KOPT-K1 (cell line): ENCODE results near the gene ERO1B.

ENCODE experiments used
- H3K27ac ChIP-seq: fragments of 200-600 bp; sonication (generic); 2 replicates; pipeline ENCODE4 v1.5.1; 2016; ENCODE audit warnings: antibody characterized with exemption, mild to moderate bottlenecking, low read depth, low read length; ENCODE audit not compliant: poor library complexity, severe bottlenecking
- H3K36me3 ChIP-seq: fragments of 200-600 bp; sonication (generic); 2 replicates; pipeline ENCODE4 v1.5.1; 2017; ENCODE audit warnings: antibody characterized with exemption, mild to moderate bottlenecking, low read length, moderate library complexity; ENCODE audit not compliant: insufficient read depth
- H3K9me3 ChIP-seq: fragments of 200-600 bp; sonication (generic); 2 replicates; pipeline ENCODE4 v1.5.1; 2017; ENCODE audit warnings: antibody characterized with exemption, low read length, mild to moderate bottlenecking; ENCODE audit not compliant: insufficient read depth, poor library complexity, severe bottlenecking

The ERO1B gene

DNA sequence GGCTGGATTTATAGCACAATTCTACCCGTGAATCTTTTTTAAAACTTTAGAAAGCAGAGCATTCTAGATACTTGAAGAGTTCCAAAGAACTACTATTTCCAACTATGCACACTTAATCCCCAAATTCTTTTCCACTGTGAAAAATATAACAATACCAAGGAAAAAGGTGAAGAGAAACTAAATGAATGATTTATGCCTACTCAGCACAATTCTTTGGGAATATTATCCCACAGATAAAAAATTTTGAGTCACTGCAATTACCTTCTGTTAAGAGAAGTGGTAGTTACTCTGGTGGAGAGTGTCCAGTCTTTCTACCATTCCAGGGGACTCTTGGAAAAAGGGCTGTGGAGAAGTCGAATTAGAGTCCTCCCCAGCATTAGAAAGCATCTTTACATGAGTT is 39.2 kb downstream of the ERO1B start:
- H3K27ac ChIP-seq, result no peak overlapping the region
- H3K9me3 ChIP-seq, result no peaks in the 10 kb centered on the region
- no peaks in the 10 kb centered on the region for H3K36me3 ChIP-seq

DNA sequence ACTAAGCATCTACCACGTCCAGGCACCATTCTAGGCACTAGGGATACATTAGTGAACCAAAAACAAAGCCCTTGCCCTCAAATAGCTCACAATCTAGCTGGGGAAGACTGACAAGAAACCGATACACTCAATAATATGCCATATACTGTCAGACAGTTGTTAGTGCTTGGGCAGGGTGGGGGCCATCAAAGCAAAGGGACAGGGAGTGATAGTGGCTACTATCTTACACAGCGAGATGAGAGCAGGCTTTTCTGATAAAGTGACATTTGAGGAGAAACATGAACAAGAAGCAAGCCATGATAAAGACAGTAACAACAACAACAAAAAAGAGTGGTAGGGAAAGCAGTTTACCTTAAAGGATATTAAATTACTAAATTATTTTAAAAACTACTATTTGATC is 41.1 kb downstream of the ERO1B start:
- Histone ChIP-seq H3K36me3 (no peaks in the 10 kb centered on the region), H3K9me3 (no peaks in the 10 kb centered on the region), H3K27ac (no peak overlapping the region)

DNA sequence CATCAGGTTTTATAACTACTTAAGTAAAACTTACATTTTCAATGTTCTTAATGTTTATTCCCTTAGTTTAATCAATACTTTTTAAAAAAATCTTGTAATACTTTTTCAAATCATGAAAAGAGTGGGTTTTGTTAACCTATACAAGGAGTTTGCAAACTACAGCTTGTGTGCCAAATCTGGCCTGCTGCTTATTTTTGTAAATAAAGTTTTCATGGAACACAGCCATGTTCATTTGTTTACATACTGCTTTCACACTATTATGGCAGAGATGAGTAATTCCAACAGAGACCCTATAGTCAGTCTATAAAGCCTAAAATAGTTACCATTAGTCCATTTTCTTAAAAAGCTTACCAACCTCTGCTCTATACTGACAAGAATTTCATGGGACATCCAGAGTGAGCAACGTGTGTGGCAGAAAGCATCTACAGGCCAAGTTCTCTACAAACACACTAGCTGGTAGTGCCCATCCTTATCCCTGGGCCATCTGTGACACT is 42.6 kb downstream of the ERO1B start:
- Histone ChIP-seq H3K36me3 (no peaks in the 10 kb centered on the region), H3K27ac (no peak overlapping the region), H3K9me3 (no peaks in the 10 kb centered on the region)

DNA sequence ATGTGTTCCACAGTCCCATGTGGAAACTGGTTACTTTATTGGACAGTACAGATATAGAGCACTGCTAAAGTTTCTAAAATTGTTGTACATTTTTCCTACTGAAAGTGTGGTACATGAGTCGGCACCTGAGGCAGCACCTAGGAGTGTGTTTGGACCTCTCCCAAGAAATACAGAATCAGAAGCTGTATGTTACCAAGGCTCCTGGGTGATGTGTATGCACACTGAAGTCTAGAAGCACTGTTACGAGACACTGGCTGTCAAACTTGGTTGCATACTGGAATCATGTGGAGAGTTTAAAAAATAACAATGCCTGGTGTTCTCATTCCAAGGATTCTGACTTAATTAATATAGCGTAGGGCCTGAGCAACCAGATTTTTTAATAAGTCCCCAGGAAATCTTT is 46.6 kb downstream of the ERO1B start:
- Histone ChIP-seq H3K27ac (no peak overlapping the region), H3K36me3 (no peaks in the 10 kb centered on the region), H3K9me3 (no peaks in the 10 kb centered on the region)

DNA sequence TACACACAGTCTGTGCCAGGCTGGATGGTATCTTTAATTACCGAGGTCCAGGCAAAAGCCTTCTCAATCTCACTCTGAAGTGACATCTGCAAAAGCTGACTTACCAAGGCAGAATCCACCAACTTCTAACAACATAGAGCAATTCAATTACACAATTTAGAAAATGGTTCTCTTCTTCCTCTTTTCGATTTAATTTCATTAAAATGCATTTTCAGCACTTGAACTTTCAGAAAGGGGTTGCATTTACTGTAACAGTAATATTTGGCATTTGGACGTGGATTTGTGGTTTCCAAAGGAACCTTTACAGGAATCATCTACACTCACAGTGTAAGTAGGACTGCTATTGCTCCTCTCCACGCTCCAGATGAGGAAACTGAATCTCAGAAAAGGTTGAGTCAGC is 53.3 kb downstream of the ERO1B start:
- Histone ChIP-seq H3K27ac (no peak overlapping the region), H3K36me3 (no peaks in the 10 kb centered on the region), H3K9me3 (no peaks in the 10 kb centered on the region)

DNA sequence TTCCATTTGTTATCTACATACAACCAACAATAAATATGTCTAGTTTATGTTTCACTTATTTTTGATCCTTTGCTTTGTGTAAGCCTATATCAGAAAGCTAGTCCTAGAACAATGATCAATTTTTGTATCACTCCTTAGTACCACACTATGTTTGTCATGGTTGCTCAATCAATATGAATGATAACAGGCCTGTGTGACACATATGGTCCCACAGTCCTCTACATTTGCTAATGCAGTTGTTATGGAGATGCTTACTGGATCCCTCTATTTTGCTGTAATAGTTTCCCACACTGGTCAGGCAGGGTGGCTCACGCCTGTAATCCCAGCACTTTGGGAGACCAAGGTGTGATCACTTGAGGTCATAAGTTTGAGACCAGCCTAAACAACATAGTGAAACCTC is 59.1 kb downstream of the ERO1B start:
- Histone ChIP-seq H3K27ac (no peak overlapping the region), H3K9me3 (no peaks in the 10 kb centered on the region), H3K36me3 (no peaks in the 10 kb centered on the region)

DNA sequence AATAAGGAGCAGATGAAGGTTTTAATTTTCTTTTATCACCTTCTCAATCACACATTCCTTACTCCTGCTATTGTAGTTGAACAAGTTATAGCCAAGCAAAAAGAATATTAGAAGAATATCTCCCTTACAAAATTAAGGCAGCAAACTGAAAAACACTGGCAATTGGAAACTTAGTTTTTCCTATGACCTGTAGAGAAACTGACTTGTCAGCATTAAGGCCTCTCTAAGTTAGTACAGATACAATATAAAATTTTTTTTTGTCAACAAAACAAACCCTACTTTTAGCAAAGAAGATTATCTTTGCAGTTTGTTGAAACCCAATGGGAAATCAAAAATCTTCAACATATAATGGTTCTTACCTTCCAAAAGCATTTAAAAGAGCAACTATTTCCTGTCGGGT is 61.3 kb downstream of the ERO1B start:
- H3K9me3 ChIP-seq, result no peaks in the 10 kb centered on the region
- no peaks in the 10 kb centered on the region for H3K36me3 ChIP-seq
- no peak overlapping the region for H3K27ac ChIP-seq

DNA sequence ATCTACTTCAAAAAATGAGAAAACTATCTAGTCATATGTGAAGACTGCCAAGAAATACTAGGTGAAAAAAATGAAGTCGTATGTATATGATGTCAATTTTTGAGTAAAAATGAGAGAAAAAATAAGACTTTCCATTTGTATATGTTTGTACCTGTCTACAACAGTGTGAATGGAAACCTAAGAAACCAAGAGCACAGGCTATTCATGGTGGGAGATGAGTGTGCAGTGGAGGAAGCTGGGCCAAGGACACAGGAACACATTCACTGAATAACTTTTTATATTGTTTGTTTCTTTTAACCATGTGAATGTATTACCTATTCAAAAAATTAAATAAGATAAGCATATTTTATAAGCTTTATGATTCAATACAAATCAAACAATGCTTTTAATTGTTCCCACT is 67.0 kb downstream of the ERO1B start:
- H3K9me3 ChIP-seq, result no peaks in the 10 kb centered on the region
- no peaks in the 10 kb centered on the region for H3K36me3 ChIP-seq
- H3K27ac ChIP-seq, result no peak overlapping the region

DNA sequence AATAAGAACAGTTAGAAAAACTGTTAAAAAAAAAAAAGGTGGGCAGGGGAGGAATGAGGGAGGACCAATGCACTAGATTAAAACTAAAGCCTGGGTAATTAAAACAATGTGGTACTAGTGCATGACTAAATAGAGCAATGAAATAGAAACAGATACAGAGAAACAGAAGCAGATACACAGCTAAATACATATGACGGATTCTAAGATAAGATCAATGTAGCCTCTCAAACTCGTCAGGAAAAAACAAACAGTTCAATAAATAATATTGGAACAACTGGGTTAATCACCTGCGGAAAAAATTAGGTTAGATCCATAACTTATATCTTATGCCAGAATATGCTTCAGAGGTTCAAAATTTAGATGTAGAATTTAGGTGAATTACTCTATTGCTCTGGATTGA is 68.2 kb downstream of the ERO1B start:
- Histone ChIP-seq H3K36me3 (no peaks in the 10 kb centered on the region), H3K9me3 (no peaks in the 10 kb centered on the region), H3K27ac (no peak overlapping the region)

DNA sequence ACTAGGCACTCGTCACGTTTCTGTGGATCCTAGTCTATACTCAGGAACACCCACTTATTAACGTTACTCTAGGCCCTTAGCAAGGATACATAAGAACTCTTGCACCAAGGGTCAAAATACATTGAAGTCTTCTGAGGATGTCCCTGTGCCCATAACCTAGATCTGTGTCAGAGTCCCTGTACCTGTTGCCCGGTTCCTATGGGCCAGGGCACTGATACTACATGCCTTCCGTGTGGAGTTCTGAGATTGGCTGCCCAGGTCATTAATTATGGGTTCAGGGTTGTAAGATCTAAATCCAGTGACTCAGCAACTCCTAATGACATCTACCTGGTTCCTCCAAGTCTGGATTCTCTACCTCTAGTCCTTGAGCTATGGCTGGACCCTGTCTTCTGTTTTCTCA is 69.9 kb downstream of the ERO1B start:
- Histone ChIP-seq H3K27ac (no peak overlapping the region), H3K9me3 (no peaks in the 10 kb centered on the region), H3K36me3 (no peaks in the 10 kb centered on the region)

DNA sequence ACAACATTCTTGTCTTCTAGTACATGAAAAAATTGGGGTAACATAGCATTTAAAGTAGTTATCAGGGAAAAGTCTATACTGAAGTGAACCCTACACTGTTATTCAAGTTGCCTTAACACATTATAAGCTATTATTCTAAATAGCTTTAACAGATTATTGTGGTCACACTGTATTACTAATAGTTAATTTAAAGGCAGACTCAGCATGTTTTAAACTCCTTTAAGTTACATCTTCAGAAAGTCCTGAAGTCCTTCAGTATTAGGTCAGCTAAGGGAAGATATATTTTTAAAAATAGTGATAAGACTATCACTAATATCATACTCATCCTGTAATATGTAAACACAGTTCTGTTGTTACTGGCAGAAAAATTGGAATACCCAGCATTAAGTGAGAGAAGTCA is 72.0 kb downstream of the ERO1B start:
- no peak overlapping the region for H3K27ac ChIP-seq
- no peaks in the 10 kb centered on the region for H3K36me3 ChIP-seq
- H3K9me3 ChIP-seq, result no peaks in the 10 kb centered on the region

DNA sequence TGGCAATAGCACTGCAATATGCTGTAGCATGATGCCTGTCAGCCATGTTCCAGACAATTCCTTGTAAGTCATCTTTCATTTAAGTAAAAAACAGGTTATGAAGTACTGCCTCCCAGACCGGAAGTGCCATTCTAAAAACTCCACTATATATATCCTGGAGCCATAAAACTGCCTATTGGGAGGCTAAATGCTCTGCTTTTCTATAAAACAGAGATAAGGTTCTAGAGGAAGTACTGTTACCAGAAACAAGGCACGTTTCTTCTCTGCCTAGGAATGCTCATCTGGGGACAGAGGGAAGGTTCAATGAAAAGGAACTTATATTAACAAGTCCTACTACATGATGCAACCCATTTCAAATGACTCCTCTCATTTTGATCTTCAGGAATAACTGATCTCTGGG is 72.6 kb downstream of the ERO1B start:
- no peak overlapping the region for H3K27ac ChIP-seq
- H3K36me3 ChIP-seq, result no peaks in the 10 kb centered on the region
- H3K9me3 ChIP-seq, result no peaks in the 10 kb centered on the region

DNA sequence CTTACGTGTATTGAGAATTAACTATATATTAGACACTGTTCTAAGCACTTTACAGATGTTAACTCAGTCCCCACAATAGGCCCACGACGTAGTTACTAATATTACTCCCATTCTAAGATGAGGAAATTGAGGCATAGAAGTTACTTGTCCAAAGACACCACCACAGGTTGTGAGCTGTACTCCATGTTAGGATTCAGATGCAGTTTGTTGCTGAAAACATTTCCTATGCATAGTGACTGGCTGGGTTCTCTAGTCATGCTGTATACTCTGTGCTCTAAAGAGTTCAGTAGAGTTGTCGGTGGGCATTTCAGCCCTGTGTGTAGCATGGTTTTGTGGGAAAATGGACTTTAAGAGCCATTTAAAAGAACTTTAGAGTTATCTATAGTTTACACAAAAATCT is 74.2 kb downstream of the ERO1B start:
- Histone ChIP-seq H3K27ac (no peak overlapping the region), H3K9me3 (no peaks in the 10 kb centered on the region), H3K36me3 (no peaks in the 10 kb centered on the region)

DNA sequence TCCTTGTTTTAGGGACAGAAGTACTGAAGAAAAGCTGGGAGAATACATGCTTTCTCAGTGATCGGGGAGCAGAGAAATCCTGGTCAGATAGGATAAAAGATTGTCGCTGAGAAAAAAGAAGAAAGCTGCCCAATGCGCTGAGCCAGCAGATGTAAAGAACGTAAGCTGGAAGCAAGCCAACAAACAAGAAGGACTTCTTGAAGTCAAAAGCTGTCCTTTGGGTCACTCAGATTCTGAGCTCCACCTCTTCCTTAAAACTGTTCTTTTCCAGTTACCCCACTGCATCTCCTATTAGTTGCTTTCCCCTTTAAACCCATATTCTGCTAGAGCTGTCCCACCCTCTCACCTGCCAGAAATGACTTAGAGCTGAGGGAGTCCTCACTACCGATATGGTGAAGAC is 74.6 kb downstream of the ERO1B start:
- H3K9me3 ChIP-seq, result peaks cover 2% of the 10 kb centered on the region
- no peak overlapping the region for H3K27ac ChIP-seq
- no peaks in the 10 kb centered on the region for H3K36me3 ChIP-seq

DNA sequence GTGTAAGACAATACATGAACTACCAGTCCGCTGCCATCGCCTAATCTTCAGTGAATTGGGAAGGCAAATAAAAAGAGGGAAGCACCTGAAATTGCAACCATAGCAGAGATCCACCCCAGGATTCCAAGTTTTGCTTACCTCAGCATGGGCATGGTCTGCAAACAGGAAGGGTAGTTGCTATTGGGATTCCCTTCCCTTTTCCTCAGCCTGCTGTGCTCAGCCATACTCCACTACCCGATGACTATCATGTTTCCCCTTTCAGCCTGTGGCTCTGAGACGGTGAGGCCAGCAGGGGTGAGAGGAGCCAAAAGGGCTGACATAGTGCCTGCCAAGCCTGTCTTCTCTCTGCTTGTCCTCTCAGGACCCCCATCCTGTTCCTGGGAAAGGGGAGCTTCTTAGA is 75.2 kb downstream of the ERO1B start:
- H3K36me3 ChIP-seq, result no peaks in the 10 kb centered on the region
- H3K27ac ChIP-seq, result no peak overlapping the region
- peaks cover 8% of the 10 kb centered on the region for H3K9me3 ChIP-seq

DNA sequence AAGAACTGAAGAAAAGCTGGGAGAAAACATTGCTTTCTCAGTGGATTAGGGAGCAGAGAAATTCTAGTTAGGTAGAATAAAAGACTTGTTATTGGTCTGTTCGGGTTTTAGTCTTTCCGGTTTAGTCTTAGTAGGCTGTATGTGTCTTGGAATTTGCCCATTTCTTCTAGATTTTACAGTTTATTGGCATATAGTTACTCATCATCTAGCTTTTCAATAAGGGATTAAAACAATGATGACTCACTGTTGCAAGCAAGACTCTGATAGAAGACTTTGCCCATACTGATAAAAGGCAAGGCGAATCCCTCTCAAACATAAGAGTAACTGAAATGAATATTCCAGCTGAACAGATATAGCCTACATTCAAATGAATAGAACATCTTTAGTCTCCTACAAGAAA is 77.1 kb downstream of the ERO1B start:
- Histone ChIP-seq H3K27ac (no peak overlapping the region), H3K36me3 (no peaks in the 10 kb centered on the region), H3K9me3 (peaks cover 17% of the 10 kb centered on the region)

DNA sequence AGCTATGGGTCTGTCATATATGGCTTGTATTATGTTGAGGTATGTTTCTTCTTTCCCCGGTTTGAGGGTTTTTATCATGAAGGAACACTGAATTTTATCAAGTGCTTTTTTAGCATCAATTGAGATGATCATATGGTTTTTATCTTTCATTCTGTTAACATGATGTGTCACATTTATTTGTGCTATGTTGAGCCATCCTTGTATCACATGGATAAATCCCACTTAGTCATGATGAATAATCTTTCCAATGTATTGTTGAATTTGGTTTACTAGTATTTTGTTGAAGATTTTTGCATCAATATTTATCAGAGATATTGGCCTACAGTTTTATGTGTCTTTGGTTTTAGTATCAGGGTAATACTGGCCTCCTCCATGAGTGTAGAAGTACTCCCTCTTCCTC is 77.7 kb downstream of the ERO1B start:
- Histone ChIP-seq H3K9me3 (peaks cover 17% of the 10 kb centered on the region), H3K36me3 (no peaks in the 10 kb centered on the region), H3K27ac (no peak overlapping the region)
